Measurements from ENCODE around the gene PDE10A. TPM values are rescaled to one million over a fixed set of nuclear protein-coding genes. Genes with fewer than 3 reads are reported as not detected.

PDE10A gene
- total RNA-seq, 2 donors from 2014 or later: 0.85 to 2.2 TPM

DNA sequence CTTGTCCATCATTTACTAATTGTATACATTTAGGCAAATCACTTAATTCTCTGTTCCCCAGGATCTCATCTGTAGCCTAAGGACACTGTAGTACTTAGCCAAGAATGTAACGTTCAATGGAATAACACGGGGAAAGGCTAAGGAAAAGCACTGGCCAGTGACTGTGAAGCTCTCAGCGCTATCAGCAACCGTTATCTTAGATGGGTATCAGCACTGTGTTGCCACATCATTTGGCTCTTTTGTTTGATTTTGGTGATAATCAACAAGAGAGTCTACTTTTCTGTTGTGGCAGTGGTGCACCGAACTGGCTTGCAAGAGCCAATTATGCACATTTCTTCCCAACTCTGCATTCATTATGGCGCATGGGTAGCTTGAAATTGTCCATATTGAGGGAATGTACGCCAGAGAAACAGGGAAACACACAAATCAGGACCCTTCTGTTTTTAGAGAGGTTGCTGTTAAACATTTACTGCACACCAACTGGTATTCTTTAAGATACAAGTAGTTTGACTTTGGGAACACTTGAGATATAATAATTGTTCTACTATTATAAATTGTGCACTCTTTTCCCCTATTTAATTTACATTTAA lies 259.9 kb downstream of the PDE10A start:
- DNase-seq (no peak), ATAC-seq (no peak)
- intact Hi-C loops (cut with DNase I, micrococcal nuclease): no loop called here

- no peak for DNase-seq
- ATAC-seq: no peak
- intact Hi-C loops (cut with DNase I, micrococcal nuclease): no loop called here
These were observed 261.9 kb downstream of the PDE10A start for GRCh38 chr6:165401092-165401491.

DNA sequence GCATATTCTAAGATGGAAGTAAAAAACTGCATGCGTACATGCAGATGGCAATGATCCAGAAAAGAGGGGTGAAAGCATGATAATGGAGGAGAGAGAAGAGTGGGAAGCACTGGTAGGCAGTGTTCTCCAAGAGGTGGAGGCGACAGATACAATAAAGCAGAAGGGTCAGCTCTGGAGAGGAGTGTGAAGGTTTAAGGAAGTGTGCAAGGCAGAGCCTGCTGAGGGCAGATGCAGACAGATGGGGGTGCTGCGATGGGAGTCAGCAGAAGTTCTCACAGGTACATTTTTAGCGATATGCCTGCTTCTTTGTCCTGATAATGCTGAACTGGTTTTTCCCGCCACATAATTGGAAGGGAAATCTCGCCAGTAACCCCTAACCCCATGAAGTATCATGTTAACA lies 272.6 kb downstream of the PDE10A start:
- ATAC-seq: no peak
- intact Hi-C loops (cut with DNase I, micrococcal nuclease): no loop called here

DNA sequence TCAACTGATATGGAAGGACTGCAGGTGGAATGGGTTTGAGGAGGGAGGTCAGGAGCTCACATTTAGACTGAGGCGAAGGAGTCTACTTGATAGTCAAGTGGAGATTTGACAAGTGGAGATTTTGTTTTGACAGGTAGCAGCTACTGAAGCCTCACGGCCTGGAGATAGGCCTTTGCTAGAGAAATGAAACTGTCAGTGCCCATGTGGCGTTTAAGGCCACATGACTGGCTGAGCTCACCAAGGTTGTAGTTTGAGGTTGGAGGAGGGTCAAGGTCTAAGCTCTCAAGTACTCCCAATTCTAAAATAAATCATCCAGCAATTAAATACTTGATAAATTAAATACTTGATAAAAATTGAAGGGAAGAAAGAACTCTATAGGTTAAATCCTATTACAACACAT lies 273.5 kb downstream of the PDE10A start:
- intact Hi-C loops (cut with DNase I, micrococcal nuclease): no loop called here
- ATAC-seq: no peak
- DNase-seq: no peak

More for the DNA sequence above, 272.6 kb downstream of the PDE10A start:
- no peak for DNase-seq

DNA sequence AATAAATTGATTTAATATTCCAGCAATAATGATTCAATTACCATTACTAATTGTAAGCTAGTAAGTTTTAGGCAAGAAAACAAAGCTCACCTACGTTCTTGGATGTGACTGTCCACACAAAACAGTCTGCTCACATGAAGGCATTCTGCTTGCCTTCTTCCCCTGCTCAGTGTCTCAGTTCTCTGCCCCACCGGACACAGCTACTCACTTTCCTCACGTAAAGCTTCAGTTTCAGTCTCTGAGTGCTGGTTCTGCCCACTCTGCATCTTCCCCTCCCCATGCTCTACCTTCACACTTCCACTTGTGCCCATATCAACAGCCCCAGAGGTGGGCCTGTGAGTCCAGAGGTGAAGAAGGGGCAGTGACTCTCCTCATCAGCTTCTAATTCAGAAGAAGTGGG lies 279.7 kb downstream of the PDE10A start:
- ATAC-seq: no peak
- no peak for DNase-seq
- intact Hi-C loops (cut with DNase I, micrococcal nuclease): no loop called here

- intact Hi-C loops (cut with DNase I, micrococcal nuclease): no loop called here
- ATAC-seq: no peak
- DNase-seq: no peak
These were observed 286.9 kb downstream of the PDE10A start for GRCh38 chr6:165376100-165376499.

DNA sequence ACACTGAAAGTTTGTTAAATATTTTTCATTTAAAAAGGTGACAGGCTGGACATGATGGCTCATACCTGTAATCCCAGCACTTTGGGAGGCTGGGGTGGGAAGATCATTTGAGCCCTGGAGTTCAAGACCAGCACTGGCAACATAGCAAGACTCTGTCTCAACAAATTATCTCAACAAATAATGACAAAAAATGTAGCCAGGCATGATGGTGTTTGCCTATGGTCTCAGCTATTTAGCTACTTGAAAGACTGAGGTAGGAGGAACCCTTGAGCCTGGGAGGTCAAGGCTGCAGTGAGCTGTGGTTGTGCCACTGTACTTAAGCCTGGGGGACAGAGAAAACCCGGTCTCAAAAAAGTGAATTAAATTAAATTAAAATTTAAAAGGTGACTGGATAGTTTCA lies 297.7 kb downstream of the PDE10A start:
- no peak for ATAC-seq
- intact Hi-C loops (cut with DNase I, micrococcal nuclease): no loop called here

GRCh38 chr6:165345700-165346099 lies 317.3 kb downstream of the PDE10A start:
- DNase-seq (no peak), ATAC-seq (no peak)
- intact Hi-C loops (cut with DNase I, micrococcal nuclease): no loop called here

More for the DNA sequence above, 297.7 kb downstream of the PDE10A start:
- no peak for DNase-seq

DNA sequence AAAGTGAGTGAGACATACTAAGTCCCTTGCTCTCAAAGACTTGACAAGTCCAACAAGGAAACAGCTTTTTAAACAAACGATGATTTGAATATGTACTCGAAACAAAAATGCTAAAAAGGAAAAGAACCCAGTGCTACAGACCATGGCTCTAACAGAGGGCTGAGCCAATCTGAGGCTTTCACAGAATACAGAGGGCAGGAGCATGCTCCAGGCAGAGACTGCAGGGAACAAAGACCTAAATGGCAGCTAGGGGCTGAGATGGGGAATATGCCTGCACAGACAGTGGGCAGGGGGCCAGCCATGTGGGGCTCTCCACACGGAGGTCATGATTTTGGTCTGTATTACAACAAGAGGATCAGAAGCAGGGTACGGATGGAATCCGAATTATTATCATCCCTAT lies 322.5 kb downstream of the PDE10A start:
- ATAC-seq (no peak), DNase-seq (no peak)
- intact Hi-C loops (cut with DNase I, micrococcal nuclease): no loop called here

DNA sequence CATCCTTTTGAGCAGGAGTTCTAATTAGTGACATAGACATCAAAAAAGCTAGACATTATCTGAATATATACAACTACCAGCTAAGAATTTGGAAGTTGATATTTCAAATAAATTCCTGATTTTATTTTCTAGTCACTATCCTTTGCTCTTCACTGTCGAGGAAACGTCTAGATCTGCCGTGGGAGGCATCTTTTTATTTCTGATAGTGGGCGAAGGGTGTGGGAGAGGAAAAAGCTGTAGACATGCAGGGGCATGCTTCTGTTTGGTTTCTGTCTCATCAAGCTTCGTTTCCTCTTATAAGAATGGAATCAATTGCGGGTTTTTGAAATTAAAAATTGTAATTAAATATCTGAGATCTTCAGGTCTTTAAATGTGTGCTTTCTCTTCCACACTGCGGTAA lies 337.4 kb downstream of the PDE10A start:
- no peak for ATAC-seq
- DNase-seq: no peak
- intact Hi-C loops (cut with DNase I, micrococcal nuclease): no loop called here

- intact Hi-C loops (cut with DNase I, micrococcal nuclease): no loop called here
- DNase-seq: no peak
- ATAC-seq: no peak
These were observed 341.4 kb downstream of the PDE10A start for GRCh38 chr6:165321555-165322145.

GRCh38 chr6:165321150-165321549 lies 341.9 kb downstream of the PDE10A start:
- intact Hi-C loops (cut with DNase I, micrococcal nuclease): no loop called here
- no peak for DNase-seq
- no peak for ATAC-seq

GRCh38 chr6:165317723-165318122 lies 345.3 kb downstream of the PDE10A start:
- intact Hi-C loops (cut with DNase I, micrococcal nuclease): no loop called here
- ATAC-seq (no peak), DNase-seq (no peak)

DNA sequence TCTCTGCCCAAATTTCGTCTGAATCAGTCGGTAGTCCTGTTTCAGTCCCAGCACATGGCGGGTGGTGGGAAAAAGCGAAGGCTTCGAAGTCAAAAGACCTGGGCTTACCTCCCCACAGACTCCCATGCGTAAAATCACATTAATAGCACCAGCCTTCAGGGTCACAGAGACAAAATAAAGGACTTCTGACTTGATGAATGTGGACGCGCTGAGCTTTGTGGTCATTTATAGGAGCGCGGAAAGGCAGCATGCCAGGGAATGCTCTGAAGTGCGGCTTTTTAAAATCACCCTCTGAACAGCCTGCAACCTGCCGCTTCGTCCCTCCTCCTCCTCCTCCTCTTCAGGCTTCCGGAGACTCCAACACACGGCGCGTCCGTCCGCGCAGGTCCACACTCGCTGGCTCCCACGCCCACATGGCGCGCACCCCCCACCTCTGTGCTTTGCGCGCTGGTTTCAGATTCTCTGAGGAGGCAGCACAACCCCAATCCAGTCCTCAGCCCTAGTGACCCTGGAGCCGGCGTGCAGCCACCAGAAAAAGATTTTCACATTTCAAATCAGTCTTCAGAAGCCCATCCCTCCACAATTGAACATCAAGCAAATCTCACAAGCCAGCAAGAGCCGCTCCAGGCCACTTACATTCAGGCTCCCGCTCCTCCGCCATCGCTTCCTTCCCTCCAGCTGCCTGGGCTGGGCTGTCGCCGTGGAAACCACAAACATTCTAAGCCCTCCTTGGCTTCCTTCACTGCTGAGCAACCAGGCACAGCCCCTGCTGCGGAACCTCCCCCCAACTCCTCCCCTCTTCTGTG lies 353.9 kb downstream of the PDE10A start, which contains the start of gene C6orf118:
Gene C6orf118, minus strand, starts transcription at position 680 of the 806 bp plus-strand sequence. Its CDS starts 19 bp downstream, at position 661.
- intact Hi-C loops (cut with DNase I, micrococcal nuclease): no loop called here
- DNase-seq (peak in 1 of 2 donors; percentile 16), ATAC-seq (no peak)

GRCh38 chr6:165306955-165307354 lies 356.1 kb downstream of the PDE10A start:
- ATAC-seq: no peak
- DNase-seq: no peak
- intact Hi-C loops (cut with DNase I, micrococcal nuclease): no loop called here

DNA sequence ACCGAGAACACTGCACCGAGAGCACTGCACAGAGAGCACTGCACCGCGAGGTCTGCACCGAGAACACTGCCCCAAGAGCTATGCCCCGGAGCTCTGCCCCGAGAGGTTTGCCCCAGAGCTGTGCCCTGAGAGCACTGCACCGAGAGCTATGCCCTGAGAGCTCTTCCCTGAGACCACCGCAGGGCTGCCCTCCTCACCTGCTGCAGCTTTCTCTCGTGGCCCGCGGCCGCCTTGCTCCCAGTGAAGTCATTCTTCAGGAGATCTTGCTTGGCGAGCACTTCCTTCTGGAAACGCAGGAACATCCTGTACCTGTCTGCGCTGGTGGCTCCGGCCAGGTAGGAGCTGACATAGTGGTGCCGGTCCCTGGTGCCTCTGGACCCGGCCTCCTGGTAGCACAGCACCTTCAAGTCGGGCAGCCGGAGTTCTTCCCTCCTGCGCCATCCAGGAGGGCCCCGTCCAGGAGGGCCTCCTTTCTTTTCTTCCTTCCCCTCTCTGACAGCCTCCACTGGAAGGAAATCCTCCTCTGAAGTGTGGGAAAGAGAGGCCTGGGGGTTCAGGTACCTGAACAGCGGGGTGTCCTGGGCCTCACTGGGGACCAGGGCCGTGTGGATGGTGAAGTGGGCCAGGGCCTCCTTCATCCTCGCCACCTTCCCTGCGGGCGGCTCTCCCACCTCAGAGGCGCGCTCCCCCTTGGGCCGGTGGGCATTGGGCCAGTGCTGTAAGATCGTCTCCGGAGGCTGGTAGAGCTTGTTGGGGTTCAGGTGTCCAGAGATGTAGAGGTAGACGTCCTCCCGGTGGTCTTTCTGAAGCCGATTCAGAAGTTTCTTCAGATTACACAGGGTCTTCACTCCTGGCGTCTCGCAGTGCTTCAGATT lies 361.4 kb downstream of the PDE10A start:
- ATAC-seq (no peak), DNase-seq (no peak)
- intact Hi-C loops (cut with DNase I, micrococcal nuclease): no loop called here

DNA sequence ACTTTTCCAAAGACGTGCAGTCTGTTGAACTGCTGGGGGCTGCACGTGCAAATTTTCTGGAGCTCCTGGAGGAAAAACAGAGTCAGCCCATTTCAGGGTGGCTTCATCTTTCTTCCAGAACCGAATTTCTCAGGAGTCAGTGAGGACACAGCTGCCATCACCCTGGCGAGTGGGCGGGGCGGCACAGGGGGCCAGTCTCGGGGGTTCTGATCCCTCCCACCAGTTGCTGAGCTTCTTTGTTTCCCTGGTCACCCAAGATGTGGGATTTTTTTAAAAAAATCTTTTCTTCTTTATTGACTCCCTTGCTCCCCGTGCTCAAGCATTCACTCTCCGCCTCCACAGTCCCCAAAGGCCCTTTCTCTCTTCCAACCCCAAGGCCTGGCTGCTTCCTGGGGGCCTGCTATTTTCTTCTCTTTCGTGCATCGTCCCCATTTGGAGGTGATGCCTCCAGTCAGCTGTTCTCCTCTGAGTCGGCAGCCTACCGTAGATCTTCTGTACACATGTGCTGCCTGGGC lies 362.6 kb downstream of the PDE10A start:
- ATAC-seq (no peak), DNase-seq (no peak)
- intact Hi-C loops (cut with DNase I, micrococcal nuclease): no loop called here

- ATAC-seq (no peak), DNase-seq (no peak)
- intact Hi-C loops (cut with DNase I, micrococcal nuclease): no loop called here
These were observed 364.2 kb downstream of the PDE10A start for GRCh38 chr6:165298875-165299274.

GRCh38 chr6:165298402-165298801 lies 364.6 kb downstream of the PDE10A start:
- ATAC-seq (no peak), DNase-seq (no peak)

More at GRCh38 chr6:165298402-165298801, 364.6 kb downstream of the PDE10A start:
- intact Hi-C loops (cut with DNase I, micrococcal nuclease): no loop called here
